SK-N-SH treated with all-trans-retinoic acid at 6 μM for 48 hours (cell line): ENCODE measurements around the gene ENAH.

Source experiments
- ATAC-seq: fragments of 200-7000 bp; cut with Tn5 transposase; 3 replicates; pipeline ENCODE4 v1.9.1; 2020; ENCODE audit warnings: mild to moderate bottlenecking, moderate library complexity
- ARNTL ChIP-seq: fragments of 450-650 bp; formaldehyde crosslinking; IDR thresholded peaks from 2 replicates; pipeline ENCODE4 v1.5.0; 2020; ENCODE audit warnings: low read depth, mild to moderate bottlenecking, moderate library complexity, borderline replicate concordance
- BACH2 ChIP-seq: fragments of 250-450 bp; sonication (Bioruptor Pico); IDR thresholded peaks from 2 replicates; pipeline ENCODE4 v1.9.0; 2021; ENCODE audit warnings: mild to moderate bottlenecking, borderline replicate concordance
- CSDC2 ChIP-seq: fragments of 250-450 bp; sonication (Bioruptor Pico); IDR thresholded peaks from 2 replicates; pipeline ENCODE4 v1.5.0; 2020; ENCODE audit warnings: mild to moderate bottlenecking, moderate library complexity
- ESRRG ChIP-seq: fragments of 250-450 bp; sonication (Bioruptor Pico); IDR thresholded peaks from 2 replicates; pipeline ENCODE4 v1.6.1; 2021; ENCODE audit warnings: mild to moderate bottlenecking
- GLIS3 ChIP-seq: fragments of 250-450 bp; sonication (Bioruptor Pico); IDR thresholded peaks from 2 replicates; pipeline ENCODE4 v1.5.0; 2020; ENCODE audit warnings: mild to moderate bottlenecking, moderate library complexity
- ISL1 ChIP-seq: fragments of 250-450 bp; sonication (Bioruptor Pico); IDR thresholded peaks from 2 replicates; pipeline ENCODE4 v2.1.2; 2022; ENCODE audit warnings: mild to moderate bottlenecking, moderate library complexity
- OSR1 ChIP-seq: fragments of 250-450 bp; sonication (Bioruptor Pico); IDR thresholded peaks from 2 replicates; pipeline ENCODE4 v1.8.0; 2022; ENCODE audit warnings: moderate library complexity, mild to moderate bottlenecking, inconsistent platforms
- PPARA ChIP-seq: fragments of 250-450 bp; sonication (Bioruptor Pico); IDR thresholded peaks from 2 replicates; pipeline ENCODE4 v1.5.0; 2020; ENCODE audit warnings: mild to moderate bottlenecking, borderline replicate concordance
- RARB ChIP-seq: fragments of 250-450 bp; sonication (Bioruptor Pico); IDR thresholded peaks from 2 replicates; pipeline ENCODE4 v1.8.0; 2021; ENCODE audit warnings: mild to moderate bottlenecking, moderate library complexity
- SNAI2 ChIP-seq: fragments of 250-450 bp; sonication (Bioruptor Pico); IDR thresholded peaks from 2 replicates; pipeline ENCODE4 v1.5.0; 2020; ENCODE audit warnings: mild to moderate bottlenecking, moderate library complexity
- TCF4 ChIP-seq: fragments of 250-450 bp; sonication (Bioruptor Pico); IDR thresholded peaks from 2 replicates; pipeline ENCODE4 v1.8.0; 2021; ENCODE audit warnings: mild to moderate bottlenecking, moderate library complexity, borderline replicate concordance
- TOX ChIP-seq: fragments of 250-450 bp; sonication (Bioruptor Pico); IDR thresholded peaks from 2 replicates; pipeline ENCODE4 v1.8.0; 2021; ENCODE audit warnings: mild to moderate bottlenecking, moderate library complexity, borderline replicate concordance
- TSHZ2 ChIP-seq: fragments of 250-450 bp; sonication (Bioruptor Pico); IDR thresholded peaks from 2 replicates; pipeline ENCODE4 v1.5.0; 2020; ENCODE audit warnings: mild to moderate bottlenecking, moderate library complexity
- ZFP30 ChIP-seq: fragments of 450-650 bp; formaldehyde crosslinking; IDR thresholded peaks from 2 replicates; pipeline ENCODE4 v1.5.0; 2022; ENCODE audit warnings: mild to moderate bottlenecking, moderate library complexity
- ZNF565 ChIP-seq: fragments of 450-650 bp; formaldehyde crosslinking; conservative IDR thresholded peaks from 2 replicates; pipeline ENCODE4 v1.5.0; 2020; ENCODE audit warnings: low read depth, mild to moderate bottlenecking, moderate library complexity
- ZNF70 ChIP-seq: fragments of 450-650 bp; formaldehyde crosslinking; IDR thresholded peaks from 2 replicates; pipeline ENCODE4 v1.5.0; 2020; ENCODE audit warnings: mild to moderate bottlenecking, moderate library complexity
- ZNF8 ChIP-seq: fragments of 450-650 bp; formaldehyde crosslinking; IDR thresholded peaks from 2 replicates; pipeline ENCODE4 v1.5.0; 2020; ENCODE audit warnings: mild to moderate bottlenecking, moderate library complexity
- TF ChIP-seq, protein P1 (sequence below): fragments of 250-450 bp; sonication (Bioruptor Pico); IDR thresholded peaks from 2 replicates; pipeline ENCODE4 v1.8.0; 2020; ENCODE audit warnings: mild to moderate bottlenecking, moderate library complexity, borderline replicate concordance
- TF ChIP-seq, protein P2 (sequence below): fragments of 250-450 bp; sonication (Bioruptor Pico); IDR thresholded peaks from 2 replicates; pipeline ENCODE4 v1.5.1; 2021; ENCODE audit warnings: mild to moderate bottlenecking, moderate library complexity
- TF ChIP-seq, protein P3 (sequence below): fragments of 250-450 bp; sonication (Bioruptor Pico); IDR thresholded peaks from 2 replicates; pipeline ENCODE4 v1.8.0; 2021; ENCODE audit warnings: low read depth, mild to moderate bottlenecking, moderate library complexity, borderline replicate concordance
- TF ChIP-seq, protein P4 (sequence below): fragments of 250-450 bp; sonication (Bioruptor Pico); IDR thresholded peaks from 2 replicates; pipeline ENCODE4 v1.5.1; 2020; ENCODE audit warnings: low read depth, mild to moderate bottlenecking, moderate library complexity

Gene ENAH

DNA sequence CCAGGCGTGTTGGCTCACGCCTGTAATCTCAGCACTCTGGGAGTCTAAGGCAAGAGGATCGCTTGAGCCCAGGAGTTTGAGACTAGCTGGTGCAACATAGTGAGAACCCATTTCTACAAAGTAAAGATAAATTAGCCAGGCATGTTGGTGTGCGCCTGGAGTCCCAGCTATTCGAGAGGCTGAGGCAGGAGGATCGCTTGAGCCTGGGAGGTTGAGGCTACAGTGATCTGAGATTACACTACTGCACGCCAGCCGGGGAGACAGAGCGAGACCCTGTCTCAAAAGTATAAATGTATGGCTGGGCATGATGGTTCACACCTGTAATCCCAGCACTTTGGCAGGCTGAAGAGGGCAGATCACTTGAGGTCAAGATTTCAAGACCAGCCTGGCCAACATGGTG is 173.6 kb downstream of the ENAH start:
- TF ChIP-seq ZNF565 (CRISPR knock-in tag) (no peak), BACH2 (no peak), SNAI2 (CRISPR knock-in tag) (no peak), CSDC2 (no peak), ARNTL (CRISPR knock-in tag) (no peak), ZFP30 (CRISPR knock-in tag) (no peak), ISL1 (CRISPR knock-in tag) (no peak), OSR1 (CRISPR knock-in tag) (no peak), RARB (CRISPR knock-in tag) (no peak), ESRRG (CRISPR knock-in tag) (no peak), ZNF8 (CRISPR knock-in tag) (no peak), ZNF70 (CRISPR knock-in tag) (no peak)
- TF ChIP-seq, protein P1, sequence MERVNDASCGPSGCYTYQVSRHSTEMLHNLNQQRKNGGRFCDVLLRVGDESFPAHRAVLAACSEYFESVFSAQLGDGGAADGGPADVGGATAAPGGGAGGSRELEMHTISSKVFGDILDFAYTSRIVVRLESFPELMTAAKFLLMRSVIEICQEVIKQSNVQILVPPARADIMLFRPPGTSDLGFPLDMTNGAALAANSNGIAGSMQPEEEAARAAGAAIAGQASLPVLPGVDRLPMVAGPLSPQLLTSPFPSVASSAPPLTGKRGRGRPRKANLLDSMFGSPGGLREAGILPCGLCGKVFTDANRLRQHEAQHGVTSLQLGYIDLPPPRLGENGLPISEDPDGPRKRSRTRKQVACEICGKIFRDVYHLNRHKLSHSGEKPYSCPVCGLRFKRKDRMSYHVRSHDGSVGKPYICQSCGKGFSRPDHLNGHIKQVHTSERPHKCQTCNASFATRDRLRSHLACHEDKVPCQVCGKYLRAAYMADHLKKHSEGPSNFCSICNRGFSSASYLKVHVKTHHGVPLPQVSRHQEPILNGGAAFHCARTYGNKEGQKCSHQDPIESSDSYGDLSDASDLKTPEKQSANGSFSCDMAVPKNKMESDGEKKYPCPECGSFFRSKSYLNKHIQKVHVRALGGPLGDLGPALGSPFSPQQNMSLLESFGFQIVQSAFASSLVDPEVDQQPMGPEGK (CRISPR knock-in tag), result no peak
- TF ChIP-seq, protein P2, sequence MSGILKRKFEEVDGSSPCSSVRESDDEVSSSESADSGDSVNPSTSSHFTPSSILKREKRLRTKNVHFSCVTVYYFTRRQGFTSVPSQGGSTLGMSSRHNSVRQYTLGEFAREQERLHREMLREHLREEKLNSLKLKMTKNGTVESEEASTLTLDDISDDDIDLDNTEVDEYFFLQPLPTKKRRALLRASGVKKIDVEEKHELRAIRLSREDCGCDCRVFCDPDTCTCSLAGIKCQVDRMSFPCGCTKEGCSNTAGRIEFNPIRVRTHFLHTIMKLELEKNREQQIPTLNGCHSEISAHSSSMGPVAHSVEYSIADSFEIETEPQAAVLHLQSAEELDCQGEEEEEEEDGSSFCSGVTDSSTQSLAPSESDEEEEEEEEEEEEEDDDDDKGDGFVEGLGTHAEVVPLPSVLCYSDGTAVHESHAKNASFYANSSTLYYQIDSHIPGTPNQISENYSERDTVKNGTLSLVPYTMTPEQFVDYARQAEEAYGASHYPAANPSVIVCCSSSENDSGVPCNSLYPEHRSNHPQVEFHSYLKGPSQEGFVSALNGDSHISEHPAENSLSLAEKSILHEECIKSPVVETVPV (CRISPR knock-in tag), result no peak
- ATAC-seq, result no peak

DNA sequence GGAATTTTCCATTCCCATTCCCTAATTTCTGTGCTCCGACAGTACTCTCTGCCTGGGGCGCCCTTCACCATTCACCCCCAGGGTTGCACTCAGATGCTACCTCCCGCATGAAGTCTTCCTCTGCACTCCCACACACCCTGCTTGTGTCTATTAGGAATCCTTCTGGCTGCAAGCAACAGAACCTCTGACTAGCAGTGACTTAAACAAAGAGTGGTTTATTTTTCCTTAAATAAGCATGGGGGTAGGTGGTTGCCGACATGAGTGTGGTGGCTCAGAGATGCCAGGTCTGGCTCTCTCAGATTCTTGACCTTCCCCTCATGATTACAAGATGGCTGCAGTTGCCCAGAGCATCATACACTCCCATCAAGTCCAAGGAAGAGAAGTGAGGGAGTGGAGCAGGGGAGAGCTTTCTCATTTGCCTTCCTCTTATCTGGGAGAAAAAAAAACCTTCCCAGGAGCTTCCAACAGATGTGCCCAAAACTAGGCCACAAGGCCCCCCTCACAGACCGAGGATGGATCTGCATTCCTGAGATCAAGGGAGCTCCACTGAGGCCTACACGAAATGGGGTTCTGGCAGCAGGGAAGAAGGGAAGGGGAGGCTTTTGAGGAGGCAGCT is 175.5 kb downstream of the ENAH start:
- TF ChIP-seq TOX (no peak), CSDC2 (no peak), ARNTL (CRISPR knock-in tag) (no peak), ESRRG (CRISPR knock-in tag) (no peak), ZFP30 (CRISPR knock-in tag) (no peak), BACH2 (no peak), ZNF70 (CRISPR knock-in tag) (no peak)
- TF ChIP-seq, protein P3, sequence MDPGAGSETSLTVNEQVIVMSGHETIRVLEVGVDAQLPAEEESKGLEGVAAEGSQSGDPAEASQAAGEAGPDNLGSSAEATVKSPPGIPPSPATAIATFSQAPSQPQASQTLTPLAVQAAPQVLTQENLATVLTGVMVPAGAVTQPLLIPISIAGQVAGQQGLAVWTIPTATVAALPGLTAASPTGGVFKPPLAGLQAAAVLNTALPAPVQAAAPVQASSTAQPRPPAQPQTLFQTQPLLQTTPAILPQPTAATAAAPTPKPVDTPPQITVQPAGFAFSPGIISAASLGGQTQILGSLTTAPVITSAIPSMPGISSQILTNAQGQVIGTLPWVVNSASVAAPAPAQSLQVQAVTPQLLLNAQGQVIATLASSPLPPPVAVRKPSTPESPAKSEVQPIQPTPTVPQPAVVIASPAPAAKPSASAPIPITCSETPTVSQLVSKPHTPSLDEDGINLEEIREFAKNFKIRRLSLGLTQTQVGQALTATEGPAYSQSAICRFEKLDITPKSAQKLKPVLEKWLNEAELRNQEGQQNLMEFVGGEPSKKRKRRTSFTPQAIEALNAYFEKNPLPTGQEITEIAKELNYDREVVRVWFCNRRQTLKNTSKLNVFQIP (CRISPR knock-in tag), result no peak
- ATAC-seq, result no peak

GRCh38 chr1:225476538-225476988 is 176.4 kb downstream of the ENAH start:
- ATAC-seq, result no peak
- TF ChIP-seq SNAI2 (CRISPR knock-in tag) (no peak), PPARA (CRISPR knock-in tag) (no peak), ESRRG (CRISPR knock-in tag) (no peak), TOX (no peak), ZNF565 (CRISPR knock-in tag) (no peak), CSDC2 (no peak), BACH2 (no peak), TSHZ2 (CRISPR knock-in tag) (no peak), ZNF70 (CRISPR knock-in tag) (no peak), ARNTL (CRISPR knock-in tag) (no peak), OSR1 (CRISPR knock-in tag) (no peak), GLIS3 (no peak), TCF4 (CRISPR knock-in tag) (no peak), ZNF8 (CRISPR knock-in tag) (no peak)
- TF ChIP-seq, protein P1 (CRISPR knock-in tag), result no peak
- TF ChIP-seq, protein P4, sequence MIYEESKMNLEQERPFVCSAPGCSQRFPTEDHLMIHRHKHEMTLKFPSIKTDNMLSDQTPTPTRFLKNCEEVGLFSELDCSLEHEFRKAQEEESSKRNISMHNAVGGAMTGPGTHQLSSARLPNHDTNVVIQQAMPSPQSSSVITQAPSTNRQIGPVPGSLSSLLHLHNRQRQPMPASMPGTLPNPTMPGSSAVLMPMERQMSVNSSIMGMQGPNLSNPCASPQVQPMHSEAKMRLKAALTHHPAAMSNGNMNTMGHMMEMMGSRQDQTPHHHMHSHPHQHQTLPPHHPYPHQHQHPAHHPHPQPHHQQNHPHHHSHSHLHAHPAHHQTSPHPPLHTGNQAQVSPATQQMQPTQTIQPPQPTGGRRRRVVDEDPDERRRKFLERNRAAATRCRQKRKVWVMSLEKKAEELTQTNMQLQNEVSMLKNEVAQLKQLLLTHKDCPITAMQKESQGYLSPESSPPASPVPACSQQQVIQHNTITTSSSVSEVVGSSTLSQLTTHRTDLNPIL, result no peak
- TF ChIP-seq, protein P3 (CRISPR knock-in tag), result no peak
- TF ChIP-seq, all 23 proteins: peak for 0
